Sigmoid colon (tissue), 4 donors: ENCODE measurements around the gene PET100.

Experiments
- CTCF ChIP-seq, 4 experiments: fragments of 450-650 bp in 3 of 4; fragments of 200-600 bp in 1 of 4; IDR thresholded peaks; one replicate each; pipeline ENCODE4 v1.5.1; 2016 to 2019; ENCODE audit warnings: antibody characterized with exemption in 4 of 4, mild to moderate bottlenecking in 3 of 4, moderate library complexity in 2 of 4
- EP300 ChIP-seq, 4 donors: sonication (generic); formaldehyde crosslinking; IDR thresholded peaks; one replicate each; pipeline ENCODE4 v1.6.1; 2017; ENCODE audit warnings: antibody characterized with exemption in 4 of 4

- TF ChIP-seq CTCF (IDR thresholded peaks at IDR 0.05) (no peak), EP300 (IDR thresholded peaks at IDR 0.05) (no peak)
Observed at GRCh38 chr19:7663706-7664105, 34.1 kb downstream of the PET100 start.
